NCI-H1092 treated with DMSO at 0.1 percent for 48 hours (cell line): ENCODE data around the gene CBFA2T2.
"Not testable (repeated sequence)": the region's sequence is repeated elsewhere in the genome, so short reads cannot be mapped to it uniquely, and the experiment has no call there.

Experiments used
- DNase-seq: peaks from one replicate; lab custom pipeline; 2025; lab: John Stamatoyannopoulos, UW

CBFA2T2 gene

DNA sequence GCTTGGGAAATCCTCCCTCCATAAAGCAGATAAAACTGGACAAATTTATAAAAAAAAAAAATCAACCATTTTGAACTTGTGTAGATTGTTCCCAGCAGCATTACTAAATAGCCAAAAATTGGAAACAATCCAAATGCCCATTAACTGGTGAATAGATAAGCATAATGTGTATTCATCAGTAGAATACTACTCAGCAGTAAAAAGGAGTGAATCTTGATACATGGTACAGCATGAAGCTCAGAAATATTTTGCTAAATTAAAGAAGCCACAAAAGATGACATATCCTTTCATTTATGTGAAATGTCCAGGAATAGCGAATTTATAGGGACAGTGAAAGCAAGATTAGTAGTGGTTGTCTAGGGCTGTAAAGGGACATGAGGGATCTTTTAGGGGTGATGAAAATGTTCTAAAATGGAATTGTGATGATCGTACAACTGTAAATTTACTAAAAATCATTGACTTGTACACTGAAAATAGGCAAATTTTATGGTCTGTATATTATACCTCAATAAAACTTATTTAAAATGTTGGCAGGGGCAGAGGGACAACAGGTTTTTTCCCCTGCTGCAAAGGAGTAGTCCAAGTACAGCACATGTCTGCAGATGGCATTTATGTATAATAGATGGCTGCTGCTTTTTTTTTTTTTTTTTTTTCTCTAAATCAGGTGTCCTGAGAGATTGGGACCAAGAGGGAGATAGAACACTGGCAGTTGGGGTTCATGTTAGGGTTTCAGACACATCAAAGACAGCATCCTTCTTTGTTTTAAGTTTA, 59.5 kb downstream of the CBFA2T2 start:
- no peak for DNase-seq

- no peak for DNase-seq
These were observed 61.9 kb downstream of the CBFA2T2 start for GRCh38 chr20:33551778-33552177.

DNA sequence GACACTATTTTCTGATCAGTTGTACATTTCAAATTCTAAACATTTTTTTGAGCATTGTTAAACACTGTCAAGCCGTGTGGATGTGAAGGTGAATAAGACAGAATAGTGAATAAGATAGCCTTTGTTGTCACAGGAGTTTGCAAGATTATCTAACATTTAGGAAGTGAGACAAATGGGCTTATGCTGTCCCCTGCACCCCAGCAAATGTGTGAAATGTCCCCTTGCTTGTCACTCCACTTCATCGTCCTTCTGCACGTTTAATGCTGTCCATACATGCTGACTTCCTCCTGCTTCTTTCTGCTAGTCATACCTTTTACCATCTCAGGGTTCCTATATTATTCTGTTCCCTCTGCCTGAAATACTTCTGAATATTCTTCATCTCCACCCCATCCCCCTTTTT, 62.6 kb downstream of the CBFA2T2 start:
- no peak for DNase-seq

GRCh38 chr20:33553516-33553915, 63.6 kb downstream of the CBFA2T2 start:
- no peak for DNase-seq

DNA sequence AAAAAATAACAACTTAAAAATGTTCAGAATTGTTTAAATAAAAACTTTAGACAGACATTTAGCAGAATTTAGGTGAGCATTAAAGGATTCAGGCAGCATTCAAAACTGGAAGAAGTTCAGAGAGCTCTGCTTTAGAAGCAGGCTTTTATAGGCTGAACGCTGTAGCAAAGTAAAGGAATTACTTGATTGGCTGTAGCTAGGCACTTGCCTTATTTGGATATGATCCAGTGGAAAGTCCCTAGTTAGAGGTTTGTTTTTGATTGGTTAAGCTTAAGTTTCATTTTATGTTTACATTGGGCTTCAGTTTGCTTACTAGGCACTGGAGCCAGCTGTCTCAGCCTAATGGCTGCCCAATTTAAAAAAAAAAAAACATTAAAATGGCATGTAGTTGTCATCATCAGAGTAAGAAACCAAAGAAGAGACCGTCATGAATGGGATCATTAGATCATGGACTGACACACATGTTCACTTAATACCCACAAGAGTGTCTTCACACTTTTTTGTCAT, 65.1 kb downstream of the CBFA2T2 start:
- peak; percentile 98 for DNase-seq

- no peak for DNase-seq
These were observed 65.9 kb downstream of the CBFA2T2 start for GRCh38 chr20:33555755-33556154.

DNA sequence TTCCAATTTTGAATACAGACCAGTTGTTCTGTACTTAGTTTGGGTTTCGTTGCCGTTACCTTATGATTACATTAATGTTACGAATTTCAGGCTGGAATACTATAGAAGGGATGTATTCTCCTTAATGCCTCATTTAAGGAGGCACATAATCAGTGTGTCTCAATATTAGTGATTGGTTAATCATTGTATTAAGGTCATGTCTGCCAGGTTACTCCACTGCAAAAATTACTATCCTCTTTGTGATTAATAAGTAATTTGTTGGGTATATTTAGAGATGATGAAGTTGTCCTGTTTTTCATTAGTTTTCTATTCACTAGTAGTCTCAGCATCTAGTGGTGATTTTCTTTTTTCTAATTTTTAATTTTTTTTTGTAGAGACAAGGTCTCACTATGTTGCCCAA, 66.3 kb downstream of the CBFA2T2 start:
- no peak for DNase-seq

- DNase-seq, result no peak
These were observed 68.7 kb downstream of the CBFA2T2 start for GRCh38 chr20:33558348-33559144.

- no peak for DNase-seq
These were observed 69.3 kb downstream of the CBFA2T2 start for GRCh38 chr20:33559212-33559611.

DNA sequence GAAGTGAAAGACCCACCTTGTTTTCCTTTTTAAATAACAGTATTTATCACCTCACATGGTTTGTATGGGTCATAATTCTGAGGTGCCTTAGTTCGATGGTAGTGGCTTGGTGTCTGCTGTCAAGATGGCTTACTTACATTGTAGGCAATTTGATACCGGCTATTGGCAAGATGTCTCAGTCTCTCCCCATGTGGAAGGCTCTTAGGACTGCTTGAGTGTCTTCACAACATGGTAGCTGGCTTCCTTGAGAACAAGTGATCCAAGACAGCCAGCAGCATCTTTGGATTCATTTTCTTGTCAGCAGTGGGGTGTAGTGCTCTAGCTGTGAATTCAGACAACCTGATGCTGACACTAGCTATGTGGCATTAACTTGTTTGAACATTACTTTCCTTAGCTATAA, 70.1 kb downstream of the CBFA2T2 start:
- DNase-seq, result no peak

DNA sequence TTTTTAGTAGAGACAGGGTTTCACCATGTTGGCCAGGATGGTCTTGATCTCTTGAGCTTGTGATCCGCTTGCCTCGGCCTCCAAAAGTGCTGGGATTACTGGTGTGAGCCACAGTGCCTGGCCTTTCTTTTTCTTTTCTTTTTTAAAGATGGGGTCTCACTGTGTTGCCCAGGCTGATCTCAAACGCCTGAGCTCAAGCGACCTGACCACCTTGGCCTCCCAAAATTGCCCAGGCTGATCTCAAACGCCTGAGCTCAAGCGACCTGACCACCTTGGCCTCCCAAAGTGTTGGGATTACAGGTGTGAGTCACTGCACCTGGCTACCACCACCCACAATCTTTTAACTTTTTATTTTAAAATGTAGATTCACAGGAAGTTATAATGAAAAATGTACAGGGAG, 71.2 kb downstream of the CBFA2T2 start:
- not testable (repeated sequence) for DNase-seq

GRCh38 chr20:33561692-33562601, 72.1 kb downstream of the CBFA2T2 start:
- peak; percentile 99 for DNase-seq

- DNase-seq, result no peak
These were observed 73.9 kb downstream of the CBFA2T2 start for GRCh38 chr20:33563788-33564187.

DNA sequence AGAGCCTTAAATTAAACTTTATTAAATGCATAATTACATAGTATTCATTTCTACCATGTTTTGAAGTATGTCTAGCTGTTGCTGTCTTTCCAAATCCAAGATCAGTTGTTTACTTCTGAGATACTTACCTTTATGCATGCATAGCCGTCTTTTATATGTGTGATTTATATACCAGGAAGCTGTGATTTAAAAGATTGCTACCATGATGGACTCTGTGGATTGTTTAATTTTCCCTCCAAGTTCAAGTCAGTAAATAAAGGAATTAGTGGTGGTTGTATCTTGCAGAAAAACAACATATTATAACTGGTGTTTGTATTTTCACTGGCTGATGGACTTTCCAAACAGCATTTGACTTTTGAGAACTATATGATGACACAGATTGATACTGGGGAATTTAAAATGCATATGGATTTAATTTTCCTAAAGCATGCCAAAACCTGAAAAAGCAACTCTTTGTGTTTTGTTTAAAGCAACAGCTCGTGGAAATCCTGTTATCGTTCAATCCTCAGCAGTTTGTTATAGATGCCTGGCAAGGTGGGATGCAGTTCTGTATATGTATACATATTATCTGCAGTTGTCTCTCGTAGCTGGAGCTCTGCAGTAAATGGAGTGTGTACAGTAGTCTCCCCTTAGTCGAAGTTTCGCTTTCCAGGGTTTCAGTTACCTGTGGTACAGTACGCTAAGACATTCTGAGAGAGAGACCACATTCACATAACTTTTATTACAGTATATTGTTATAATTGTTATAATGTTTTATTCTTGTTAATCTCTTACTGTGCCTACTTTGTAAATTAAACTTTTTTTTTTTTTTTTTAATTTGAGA, 77.1 kb downstream of the CBFA2T2 start:
- peak; percentile 62 for DNase-seq

GRCh38 chr20:33567949-33568348, 78.1 kb downstream of the CBFA2T2 start:
- no peak for DNase-seq

DNA sequence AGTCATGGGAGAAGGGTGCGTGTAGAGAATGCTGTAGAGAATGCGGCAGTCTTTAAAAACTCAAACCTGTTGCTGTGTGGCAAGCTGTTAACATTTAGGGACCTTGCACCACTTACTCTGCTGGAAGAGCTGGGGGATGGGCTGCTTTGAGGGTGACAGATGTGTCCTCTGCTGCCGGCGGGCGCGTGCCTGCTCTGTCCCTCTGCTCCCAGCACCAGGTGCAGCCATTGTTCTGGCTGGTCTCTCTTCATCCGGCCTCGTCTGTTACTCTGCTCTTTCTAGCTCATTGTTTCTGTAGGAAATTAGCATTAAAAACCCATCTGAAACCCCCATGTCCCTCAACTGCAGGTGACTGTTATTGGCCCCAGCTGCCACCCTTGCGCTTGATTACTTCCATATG, 78.5 kb downstream of the CBFA2T2 start:
- DNase-seq, result peak; percentile 99

DNA sequence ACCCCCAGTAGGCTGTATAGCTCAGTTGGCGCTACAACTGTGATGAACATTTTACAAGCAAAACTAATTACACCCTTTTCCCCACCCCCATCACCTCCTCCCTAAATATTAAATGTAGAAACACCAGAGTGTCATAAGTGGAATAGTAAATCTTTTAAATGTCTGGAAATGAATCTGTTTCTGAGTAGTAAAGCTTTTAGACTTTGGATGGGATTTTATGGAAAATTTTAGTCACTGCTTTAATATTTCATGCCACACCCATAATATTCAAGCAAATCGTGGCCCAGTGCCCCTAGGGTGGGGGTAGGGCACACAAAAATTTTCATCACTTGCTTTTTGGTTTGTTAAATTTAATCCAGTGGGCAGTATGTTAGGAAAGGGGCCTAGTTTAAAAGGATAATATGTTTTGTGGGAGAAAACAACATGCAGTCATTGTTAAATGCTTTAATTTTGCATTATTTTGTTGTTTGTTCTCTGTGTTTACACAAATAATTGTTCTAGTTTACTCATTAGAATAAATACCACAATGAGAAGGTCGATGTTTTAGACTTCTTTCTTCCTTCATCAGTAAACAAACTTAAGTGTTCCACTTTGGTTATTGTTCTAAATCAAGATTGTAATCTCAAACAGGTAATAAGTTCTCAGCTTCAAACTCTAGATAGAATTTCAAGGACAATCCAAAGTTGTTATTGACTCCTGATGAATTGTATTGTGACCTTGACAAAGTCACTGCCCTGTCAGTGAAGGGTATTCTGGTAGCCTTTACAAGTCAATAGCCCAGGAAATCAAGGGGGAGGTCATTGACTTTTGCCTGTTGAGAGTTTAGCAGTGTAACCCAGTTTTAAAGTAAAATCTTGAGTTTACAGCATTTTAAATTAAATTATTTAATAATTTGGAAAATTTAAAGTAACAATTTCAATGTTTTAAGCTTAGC, 79.2 kb downstream of the CBFA2T2 start:
- peak; percentile 27 for DNase-seq

- DNase-seq, result peak; percentile 18
These were observed 80.0 kb downstream of the CBFA2T2 start for GRCh38 chr20:33569802-33570391.

DNA sequence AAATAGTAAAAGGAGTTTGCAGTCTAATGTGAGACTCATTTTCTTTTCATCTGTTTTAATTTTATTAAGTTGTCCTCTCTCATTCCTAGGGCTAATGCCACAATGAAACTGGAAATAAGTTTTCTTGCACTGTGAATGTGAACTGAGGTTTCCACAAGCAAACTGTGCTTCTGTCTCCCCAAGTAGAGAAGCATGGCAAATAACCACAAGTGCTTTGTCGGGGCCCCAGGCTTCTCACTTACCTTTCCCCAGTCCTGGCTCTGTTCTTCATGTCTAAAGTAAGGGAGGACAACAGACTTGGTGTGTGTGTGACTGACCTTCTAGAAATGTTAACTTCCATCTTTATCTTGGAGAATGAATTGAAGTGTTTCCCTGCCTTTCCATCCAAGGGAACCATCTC, 80.8 kb downstream of the CBFA2T2 start:
- DNase-seq, result peak; percentile 35

- DNase-seq, result not testable (repeated sequence)
These were observed 83.4 kb downstream of the CBFA2T2 start for GRCh38 chr20:33573268-33573667.
